OCI-LY3 (cell line): ENCODE results near the gene PCBP3.

Experiments used
- CTCF ChIP-seq: fragments of 200-600, 300-600 bp; sonication (generic); IDR thresholded peaks from 2 replicates; pipeline ENCODE4 v1.5.1; 2014; ENCODE audit warnings: antibody characterized with exemption, low read length, low read depth
- EZH2phosphoT487 ChIP-seq: fragments of 200-600 bp; shearing (Covaris generic); IDR thresholded peaks from 2 replicates; pipeline ENCODE4 v1.6.1; 2018; ENCODE audit warnings: antibody characterized with exemption, mixed run types, low read depth

- TF ChIP-seq CTCF (no peak), EZH2phosphoT487 (no peak)
Measured at GRCh38 chr21:45622416-45623097, 21.0 kb upstream of the PCBP3 start.
